GM21423 (cell line): ENCODE results near the gene ABHD5.

Experiments
- ATAC-seq: cut with Tn5 transposase; IDR thresholded peaks from one replicate; pipeline ENCODE4 v1.9.1; 2021; ENCODE audit warnings: mild to moderate bottlenecking, moderate library complexity; ENCODE audit not compliant: unreplicated experiment

The ABHD5 gene

DNA sequence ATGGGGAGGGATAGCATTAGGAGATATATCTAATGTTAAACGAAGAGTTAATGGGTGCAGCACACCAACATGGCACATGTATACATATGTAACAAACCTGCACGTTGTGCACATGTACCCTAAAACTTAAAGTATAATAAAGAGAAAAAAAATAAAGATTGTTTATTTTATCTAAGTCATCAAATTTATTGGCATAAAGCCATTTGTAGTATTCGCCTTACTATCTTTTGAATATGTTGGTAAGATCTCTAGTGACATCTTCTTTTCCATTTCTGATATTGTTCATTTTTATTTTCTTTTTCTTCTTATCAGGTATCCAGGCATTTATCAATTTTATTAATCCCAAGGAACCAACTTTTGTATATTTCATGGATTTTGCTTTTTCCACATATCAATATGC is 5.8 kb upstream of the ABHD5 start:
- no peak for ATAC-seq

DNA sequence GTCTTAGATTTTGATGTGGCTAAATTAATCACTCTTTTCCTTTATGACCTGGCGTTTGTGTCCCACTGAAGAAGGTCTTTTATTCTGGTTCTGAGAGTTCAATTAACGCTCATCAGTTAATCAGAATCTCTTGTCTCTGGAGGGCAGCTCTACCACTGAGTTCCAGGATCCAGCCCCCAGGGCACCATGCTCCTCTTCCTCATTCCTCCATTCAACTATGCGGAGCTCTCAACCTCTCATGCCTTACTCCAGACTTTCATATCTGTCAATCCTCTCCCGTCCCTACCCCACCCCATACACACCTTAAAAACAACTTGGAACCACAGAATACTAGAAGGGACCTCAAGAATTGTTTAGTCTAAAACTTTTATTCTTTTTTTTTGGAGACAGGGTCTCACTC is 4.8 kb upstream of the ABHD5 start:
- no peak for ATAC-seq

DNA sequence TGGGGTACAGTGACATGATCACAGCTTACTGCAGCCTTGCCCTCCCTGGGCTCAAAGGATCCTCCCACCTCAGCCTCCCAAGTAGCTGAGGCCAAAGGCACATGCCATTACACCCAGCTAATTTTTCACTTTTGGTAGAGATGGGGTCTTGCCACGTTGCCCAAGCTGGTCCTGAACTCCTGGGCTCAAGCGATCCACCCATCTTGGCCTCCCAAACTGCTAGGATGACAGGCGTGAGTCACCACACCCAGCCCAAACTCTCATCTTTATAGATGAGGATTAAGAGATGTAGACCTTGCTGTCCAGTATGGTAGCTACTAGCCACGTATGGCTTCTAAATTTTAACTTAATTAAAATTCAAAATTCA is 4.4 kb upstream of the ABHD5 start:
- no peak for ATAC-seq

DNA sequence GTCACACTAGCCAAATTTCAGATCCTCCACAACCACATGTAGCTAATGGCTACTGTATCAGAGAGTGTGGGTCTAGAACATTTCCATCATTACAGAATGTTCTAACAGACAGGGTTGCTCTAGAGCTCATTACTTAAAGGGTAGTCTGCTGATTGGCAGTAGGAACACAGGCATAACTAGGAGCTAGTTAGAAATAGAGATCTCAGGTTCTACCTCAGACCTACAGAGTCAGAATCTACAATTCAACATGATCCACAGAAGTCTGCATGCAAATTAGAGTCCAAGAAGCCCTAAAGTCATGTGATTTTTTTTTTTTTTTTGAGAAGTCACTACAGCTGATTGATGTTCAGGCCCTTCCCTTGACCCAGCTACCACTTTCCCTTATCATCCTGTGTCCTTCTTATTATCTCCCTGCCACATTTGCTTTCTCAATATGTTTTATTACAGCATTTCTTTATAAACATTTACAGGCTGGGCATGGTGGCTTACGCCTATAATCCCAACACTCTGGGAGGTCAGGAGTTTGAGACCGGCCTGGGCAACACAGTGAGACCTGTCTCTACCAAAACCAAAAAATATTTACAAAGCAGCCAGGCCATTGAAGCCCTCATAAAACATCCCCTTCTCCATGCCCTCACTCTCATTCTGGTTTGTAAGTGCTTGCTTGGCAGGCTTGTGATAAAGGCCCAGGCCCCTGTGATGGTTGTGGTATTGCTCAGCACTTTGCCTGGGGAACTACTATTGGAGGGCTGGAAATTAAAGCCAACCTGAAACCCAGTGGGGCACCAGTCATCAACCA is 3.8 kb upstream of the ABHD5 start:
- ATAC-seq, result no peak

DNA sequence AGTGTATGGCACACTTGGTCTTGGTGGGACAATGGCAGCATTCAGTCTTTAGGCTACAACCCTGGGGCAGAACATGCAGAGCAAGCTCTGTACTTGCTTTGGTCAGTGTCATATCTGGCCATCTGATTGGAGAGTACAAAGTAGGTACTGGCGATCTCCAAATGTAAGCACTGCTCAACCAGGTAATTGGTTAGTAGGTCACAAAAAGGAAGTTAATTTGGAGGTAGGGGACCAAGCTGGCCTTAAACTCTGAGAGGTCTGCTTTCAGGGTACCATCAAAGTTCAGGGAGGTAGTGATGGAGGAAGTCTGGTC is 3.3 kb upstream of the ABHD5 start:
- no peak for ATAC-seq

DNA sequence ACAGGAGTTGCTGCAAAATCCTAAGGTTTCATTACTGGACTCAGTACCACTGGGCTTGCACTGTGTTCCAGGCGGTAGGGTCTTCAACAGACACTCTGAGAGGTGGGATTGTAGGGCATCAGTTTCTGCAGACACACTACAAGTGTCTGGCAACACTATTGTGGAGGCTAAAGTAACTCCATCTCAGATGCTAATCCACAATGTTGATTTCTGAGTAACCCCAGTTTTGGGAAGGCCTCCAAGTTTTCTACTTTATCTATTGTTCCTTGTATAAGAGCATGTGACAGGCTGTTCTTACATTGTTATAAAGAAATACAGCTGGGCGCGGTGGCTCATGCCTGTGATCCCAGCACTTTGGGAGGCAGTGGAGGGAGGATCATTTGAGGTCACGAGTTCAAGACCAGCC is 2.5 kb upstream of the ABHD5 start:
- no peak for ATAC-seq

DNA sequence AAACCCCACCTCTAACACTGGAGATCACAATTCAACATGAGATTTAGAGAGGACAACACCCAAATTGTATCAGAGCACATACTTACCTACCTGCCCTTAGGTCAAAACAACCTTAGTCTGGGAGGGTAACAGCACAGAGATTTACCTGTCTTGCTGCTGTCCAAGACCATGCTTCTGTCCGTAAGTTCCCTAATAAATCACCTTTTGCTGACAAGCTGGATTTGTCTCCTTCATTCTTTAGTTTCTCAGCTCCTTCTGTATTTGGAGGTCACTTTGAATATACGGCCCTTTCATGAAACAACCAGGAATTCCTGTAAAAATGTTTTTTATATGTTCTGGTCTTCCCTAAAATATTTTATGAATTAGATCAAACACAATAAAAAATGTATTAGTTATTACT is 1.6 kb upstream of the ABHD5 start:
- no peak for ATAC-seq

DNA sequence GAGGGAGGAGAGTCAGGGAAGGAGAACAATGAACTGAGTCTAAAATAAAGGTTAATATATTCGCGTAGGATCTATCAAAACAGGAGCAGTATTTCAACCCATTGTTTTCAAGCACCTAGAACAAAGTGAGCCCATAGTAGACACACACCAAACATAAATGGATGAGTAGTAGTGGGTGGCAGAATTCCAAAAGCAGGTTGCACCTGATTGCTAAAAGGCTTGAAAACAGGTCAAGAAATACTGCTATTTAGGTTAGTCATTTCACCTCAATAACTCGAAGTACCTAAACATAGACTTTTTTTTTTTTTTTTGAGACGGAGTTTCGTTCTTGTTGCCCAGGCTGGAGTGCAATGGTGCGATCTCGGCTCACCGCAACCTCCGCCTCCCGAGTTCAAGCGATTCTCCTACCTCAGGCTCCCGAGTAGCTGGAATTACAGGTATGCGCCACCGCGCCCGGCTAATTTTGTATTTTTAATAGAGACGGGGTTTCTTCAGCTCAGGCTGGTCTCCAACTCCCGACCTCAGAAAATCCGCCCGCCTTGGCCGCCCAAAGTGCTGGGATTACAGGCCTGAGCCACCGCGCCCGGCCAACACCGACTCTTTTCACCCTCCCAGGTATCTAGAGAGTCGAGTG is 855 bp upstream of the ABHD5 start:
- no peak for ATAC-seq

DNA sequence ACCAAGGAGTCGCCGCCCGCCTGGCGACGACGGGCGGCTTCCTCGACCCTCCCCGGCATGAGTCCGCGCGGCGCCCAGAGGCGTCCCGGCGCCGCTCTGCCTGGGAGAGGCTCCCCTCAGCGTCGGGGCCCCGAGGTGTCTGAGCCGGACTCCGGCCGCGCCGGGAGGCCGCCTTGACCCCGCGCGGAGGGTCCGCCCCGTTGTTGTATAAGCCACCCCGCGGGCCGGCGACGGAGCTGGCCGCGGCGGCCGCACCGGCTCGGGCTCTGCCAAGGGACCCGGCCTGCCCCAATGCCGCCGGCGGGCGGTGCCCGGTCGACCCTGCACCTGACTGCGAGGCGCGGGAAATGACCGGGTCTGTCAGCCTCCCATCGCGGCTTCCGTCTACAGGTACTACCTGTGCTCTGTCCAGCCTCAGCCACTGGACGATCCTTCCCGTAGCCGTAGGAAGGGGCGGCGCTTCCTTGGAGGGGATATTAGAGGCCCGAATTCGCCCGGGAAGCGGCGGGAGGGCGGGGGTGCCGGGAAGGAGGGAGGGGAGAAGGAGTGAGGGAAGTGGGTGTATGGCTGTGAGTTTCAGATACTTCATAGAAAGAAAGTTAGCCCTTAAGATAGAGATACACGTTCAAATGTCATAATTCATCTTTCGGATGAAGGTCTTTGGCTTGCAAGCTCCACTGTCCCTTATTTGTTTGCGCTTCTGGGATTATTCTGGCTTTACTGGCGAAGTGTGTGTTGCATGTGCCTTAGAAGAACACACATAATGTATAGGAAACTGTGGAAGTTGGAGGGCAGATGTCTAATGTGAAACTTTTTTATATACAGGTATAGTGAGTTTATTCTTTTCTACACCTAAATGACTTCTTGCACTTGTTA is 620 bp downstream of the ABHD5 start:
- peak; percentile 26 for ATAC-seq

DNA sequence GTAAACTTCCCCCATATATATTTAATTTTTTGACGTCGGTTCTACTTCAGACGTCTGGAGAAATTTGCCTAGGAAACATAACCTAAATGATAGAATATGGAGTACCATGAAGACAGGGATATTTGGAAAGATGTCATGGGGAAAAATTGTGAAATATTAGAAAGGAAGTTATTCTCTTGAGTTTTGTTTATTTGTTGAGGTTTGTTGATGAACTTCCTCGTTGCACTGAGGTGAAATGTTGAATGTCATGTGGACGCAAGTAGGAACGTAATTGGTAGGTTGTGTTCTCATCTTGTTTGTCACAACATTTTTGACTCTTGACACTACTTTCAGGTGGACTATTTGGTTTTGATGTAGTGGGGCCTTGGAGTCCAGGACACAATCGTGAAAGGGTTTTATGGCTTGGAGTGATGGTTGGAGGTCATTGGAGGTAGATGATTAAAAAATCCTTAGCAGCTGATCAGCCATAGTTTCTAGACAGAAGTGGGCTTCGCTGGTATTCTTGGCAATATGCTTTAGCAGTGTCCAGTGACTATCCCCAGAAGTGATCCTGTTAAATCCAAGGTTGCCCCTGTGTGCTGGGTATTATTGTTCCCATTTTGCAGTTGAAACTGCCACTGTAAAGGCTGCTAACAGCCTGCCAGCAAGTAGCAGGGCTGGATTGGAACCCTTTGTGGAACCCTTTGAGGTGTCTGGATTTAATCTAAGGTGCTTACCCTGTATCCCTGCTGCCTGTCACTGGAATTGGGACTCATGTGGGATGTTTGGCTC is 1.5 kb downstream of the ABHD5 start:
- ATAC-seq, result no peak

DNA sequence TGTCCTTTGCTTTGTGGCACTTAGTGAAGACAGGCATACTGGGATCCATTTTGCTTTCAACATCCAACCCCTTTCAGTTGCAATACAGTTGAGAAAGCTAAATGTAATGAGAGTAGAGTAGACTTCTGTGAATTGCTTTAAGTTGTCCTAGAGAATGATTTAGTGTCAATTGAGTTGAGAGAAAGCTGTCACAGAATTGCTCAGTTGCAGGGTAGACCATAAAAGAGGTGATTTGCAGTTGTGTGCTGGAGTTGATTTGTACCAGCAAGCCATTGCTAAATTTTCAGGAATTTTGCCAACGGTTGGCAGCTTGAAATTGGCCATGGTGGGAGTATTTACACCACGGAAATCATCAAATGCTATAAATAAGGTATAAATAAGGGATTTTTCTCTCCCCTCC is 2.2 kb downstream of the ABHD5 start:
- ATAC-seq, result no peak

DNA sequence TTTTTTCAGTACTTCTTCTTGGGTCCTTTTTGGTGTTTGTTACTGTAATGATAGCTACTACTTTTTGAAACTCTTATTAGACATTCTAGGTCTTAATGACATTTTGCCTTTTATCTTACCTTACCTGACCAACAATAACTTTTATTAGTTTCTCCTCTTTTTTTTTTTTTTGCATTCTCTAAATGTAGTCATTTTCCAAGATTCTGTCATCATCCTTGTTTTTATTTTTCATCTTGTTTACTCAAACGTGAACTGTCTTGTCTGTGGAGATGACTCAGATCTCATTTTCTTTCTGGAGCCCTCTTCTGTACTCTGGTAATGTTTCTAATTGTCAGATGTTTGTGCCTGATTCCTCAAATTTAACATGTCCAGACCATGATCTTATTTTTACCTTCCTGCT is 2.9 kb downstream of the ABHD5 start:
- ATAC-seq, result no peak

DNA sequence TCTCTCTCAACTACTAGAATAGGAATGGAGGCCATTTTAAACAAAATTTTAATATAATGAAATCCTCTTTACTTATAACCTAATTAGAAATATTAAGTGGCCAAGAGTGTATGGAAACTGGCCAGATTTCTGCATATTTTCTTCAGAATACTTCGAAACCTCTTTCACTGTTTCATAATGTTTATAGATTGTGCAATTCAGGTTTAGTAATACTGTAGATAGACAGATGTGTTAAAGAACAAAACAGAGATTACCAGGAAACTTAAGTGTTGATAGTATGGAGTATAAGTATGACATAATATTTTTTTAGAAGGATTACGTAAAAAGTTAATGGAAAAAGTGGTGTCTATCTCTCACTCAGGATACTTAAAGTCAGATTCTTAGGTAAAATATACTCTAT is 4.7 kb downstream of the ABHD5 start:
- ATAC-seq, result no peak

DNA sequence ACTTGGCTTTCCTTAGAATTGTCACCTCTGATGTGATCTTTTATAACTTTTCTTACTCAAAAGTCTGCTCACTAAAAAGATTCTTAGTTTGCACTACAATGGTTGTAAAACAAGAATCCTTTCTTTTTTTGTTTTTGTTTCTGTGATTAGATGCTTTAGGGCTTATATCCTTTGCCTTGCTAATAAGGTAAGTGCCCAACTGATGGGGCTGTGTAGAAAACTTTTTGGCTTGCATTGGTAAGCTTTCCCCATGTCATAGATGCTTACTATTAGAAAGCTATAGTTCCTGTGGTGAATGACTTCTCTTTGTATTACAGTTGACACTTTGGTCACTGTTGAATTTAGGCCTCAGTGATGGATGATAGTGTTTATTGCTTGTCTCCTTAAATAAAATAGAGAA is 5.1 kb downstream of the ABHD5 start:
- ATAC-seq, result no peak

DNA sequence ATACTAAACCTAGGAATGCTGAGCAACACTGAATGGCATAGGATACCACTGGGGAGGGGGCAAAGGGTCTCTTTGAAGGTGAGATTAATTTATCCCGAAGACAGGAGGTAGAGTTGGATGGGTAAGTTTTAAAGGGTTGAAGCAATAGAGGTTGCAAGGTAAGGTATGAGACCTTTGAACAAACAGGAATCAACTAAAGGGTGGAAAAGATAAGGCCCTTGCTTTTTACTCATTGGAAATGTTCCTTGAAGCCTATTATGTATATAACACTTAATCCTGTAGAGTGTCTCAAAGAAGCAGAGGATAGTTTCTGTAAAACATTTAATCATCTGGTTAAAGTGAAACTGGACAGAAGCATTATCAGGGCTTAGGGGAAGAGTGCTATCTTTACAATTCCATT is 5.7 kb downstream of the ABHD5 start:
- no peak for ATAC-seq

DNA sequence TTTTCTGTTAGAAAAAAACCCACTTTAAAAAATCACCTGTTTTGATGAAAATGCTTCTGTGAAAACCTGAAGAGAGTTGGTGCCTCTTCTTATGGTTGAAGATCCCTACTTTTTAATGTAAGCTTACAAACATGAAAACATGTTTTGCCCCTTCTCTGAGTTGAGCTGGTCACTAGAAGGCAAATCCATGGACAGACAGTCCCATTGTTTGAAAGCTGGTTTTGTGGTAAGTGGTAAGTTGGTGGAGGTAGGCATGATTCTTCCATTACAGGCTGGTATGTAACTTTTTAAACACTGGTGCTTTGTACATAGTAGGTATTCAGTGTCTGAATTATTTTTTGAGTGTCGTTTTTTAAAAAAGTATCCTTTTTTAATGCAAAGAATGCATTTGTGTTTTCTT is 6.1 kb downstream of the ABHD5 start:
- ATAC-seq, result no peak

DNA sequence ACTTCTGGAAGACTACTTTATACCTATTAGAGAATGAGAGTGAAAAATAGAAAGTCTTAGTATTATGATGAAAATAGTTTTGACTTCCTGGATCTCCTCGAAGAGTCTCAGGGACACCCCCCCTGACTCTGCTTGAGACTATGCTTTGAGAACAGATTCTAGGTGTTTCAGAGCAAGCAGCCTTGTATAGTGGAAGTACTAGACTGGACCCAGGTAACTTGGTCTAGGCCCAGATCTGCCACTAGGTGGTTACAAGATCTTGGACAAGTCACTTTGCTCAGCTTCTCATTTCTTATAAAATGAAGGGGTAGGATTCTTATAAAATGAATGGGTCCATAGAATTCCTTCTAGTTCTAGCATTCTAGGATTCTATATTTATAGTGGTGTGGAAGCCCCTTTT is 9.1 kb downstream of the ABHD5 start:
- ATAC-seq, result peak; percentile 69

DNA sequence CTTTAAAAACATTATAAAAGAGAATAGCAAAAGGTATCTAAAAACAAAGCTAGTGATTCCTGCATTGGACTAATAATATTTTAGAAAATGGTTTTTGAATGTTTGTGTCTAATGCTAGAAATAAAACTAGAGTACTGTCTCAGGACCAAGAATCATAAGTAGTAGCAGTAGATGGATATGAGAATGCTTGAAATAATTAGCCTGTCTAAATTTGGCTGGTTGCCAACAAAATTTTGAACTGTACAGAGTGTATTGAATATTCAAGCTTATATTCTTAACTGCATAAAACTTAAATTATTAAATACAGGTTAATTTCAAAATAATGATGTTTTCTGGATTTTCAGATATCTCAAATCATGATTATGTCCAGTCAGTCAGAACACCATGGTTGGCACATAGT is 14.0 kb downstream of the ABHD5 start:
- ATAC-seq, result no peak

DNA sequence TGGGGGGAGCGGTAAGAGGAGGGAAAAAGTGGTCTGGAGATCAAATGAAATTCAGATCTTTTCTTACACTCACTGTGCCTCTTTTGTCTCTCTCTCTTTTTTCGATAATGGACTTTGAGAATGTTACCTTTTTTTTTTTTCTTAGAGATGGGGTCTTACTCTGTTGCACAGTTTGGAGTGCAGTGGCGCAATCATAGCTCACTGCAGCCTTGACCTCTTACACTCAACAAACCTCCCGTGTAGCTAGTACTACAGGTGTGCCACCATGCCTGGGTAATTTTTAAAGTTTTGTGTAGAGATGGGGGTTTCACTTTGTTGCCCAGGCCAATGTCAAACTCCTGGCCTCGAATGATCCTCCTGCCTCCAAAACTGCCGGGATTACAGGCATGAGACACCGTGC is 15.6 kb downstream of the ABHD5 start:
- ATAC-seq, result no peak

DNA sequence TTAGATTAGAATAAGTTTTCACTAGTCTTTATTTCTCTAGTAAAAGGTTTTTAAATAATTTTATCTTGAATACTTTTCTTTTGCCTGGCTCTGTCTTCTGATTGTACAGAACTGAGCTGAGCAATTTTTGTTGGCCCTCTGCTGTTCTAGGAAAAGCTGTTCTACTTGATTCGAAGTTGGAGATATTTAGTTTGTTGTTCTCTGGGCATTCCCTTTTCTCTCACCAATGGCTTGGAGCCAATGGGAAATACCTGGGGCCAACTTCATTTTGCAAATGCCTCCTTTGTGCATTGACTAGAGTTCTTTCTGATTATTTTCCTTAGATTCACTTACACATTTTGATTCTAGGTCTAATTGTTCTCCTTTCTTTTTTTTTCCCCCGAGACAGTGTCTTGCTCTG is 16.5 kb downstream of the ABHD5 start:
- ATAC-seq, result no peak

DNA sequence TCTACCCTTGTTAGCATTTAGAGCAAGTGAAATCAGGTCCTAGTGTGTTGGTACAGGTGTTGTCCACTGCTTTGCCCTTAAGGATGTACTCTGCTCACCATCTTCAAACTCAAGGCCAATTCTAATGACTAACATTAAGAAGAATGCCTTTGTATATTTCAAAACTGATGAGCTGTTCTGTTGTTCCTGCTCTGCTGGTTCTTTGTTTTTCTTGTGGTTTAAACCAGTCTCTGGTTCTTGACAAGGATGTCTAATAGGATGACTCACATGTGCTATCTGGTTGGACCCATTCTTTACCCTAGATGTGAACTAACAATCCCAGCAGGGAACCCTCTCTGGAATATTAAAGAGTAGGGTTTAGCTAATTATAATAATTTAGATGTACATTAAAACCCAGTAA is 17.3 kb downstream of the ABHD5 start:
- ATAC-seq, result no peak
